Vagina (tissue), 2 donors: ENCODE data around the gene DHFR2.

Source experiments
- CTCF ChIP-seq, 3 experiments: fragments of 450-650 bp in 2 of 3; fragments of 200-600 bp in 1 of 3; sonication (generic) in 1 of 3; IDR thresholded peaks; one replicate each; pipeline ENCODE4 v1.5.1; 2017 to 2019; ENCODE audit warnings: antibody characterized with exemption in 3 of 3, mild to moderate bottlenecking in 2 of 3, moderate library complexity in 2 of 3
- POLR2A ChIP-seq, 2 donors: fragments of 450-650 bp; IDR thresholded peaks; one replicate each; pipeline ENCODE4 v1.6.1; 2017; ENCODE audit warnings: antibody characterized with exemption in 2 of 2, mild to moderate bottlenecking in 2 of 2, moderate library complexity in 2 of 2

DNA sequence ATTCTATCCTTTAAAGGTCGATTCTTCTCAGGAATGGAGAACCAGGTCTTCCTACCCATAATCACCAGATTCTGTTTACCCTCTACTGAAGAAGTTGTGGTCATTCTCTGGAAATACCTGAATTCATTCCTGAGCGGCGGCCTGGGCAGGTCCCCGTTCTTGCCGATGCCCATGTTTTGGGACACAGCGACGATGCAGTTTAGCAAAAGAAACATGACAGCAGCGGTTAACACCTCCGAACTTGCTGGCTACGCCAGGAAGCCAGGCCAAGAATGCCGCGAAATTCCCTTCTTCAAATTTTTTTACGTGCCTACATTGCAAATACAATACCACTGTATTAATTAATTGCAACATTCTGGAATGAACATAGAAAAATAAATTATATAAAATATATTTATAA, 1.4 kb downstream of the DHFR2 start:
- no peak for TF ChIP-seq CTCF (IDR thresholded peaks at IDR 0.05)
- no peak for TF ChIP-seq POLR2A (IDR thresholded peaks at IDR 0.05)
